GM12892 (cell line): ENCODE measurements around the gene HDAC4.

ENCODE experiments used
- POLR2A ChIP-seq: IDR thresholded peaks from 2 replicates; pipeline ENCODE4 v1.6.1; 2011; ENCODE audit warnings: low read depth, low read length, control low read depth
- POLR2AphosphoS5 ChIP-seq: IDR thresholded peaks from 2 replicates; pipeline ENCODE4 v1.6.1; 2011; ENCODE audit warnings: low read depth, low read length, control low read depth
- TAF1 ChIP-seq: IDR thresholded peaks from 2 replicates; pipeline ENCODE4 v1.6.1; 2011; ENCODE audit warnings: low read depth, mild to moderate bottlenecking, control low read depth, low read length, borderline replicate concordance

- no peak for TF ChIP-seq TAF1
- TF ChIP-seq POLR2A, result no peak
- no peak for TF ChIP-seq POLR2AphosphoS5
Measured at GRCh38 chr2:239287461-239287860, 113.4 kb downstream of the HDAC4 start.
